GM23248 (cell line): ENCODE results near the gene CA5B. TPM values are rescaled to one million over a fixed set of nuclear protein-coding genes. Genes with fewer than 3 reads are reported as not detected.

Experiments
- DNase-seq: peaks from one replicate; pipeline ENCODE4 v3.0.0-alpha.2; 2015
- H2AFZ ChIP-seq: fragments of 200-600 bp; sonication (generic); 2 replicates; pipeline ENCODE4 v1.6.1; 2016; ENCODE audit warnings: antibody characterized with exemption
- H3F3A ChIP-seq: fragments of 200-600 bp; sonication (generic); 2 replicates; pipeline ENCODE4 v1.6.1; 2016; ENCODE audit warnings: mild to moderate bottlenecking, antibody characterized with exemption, mixed run types; ENCODE audit not compliant: insufficient read depth
- H3K27ac ChIP-seq: fragments of 200-600 bp; sonication (generic); 2 replicates; pipeline ENCODE4 v1.5.1; 2016; ENCODE audit warnings: mild to moderate bottlenecking
- H3K27me3 ChIP-seq: fragments of 200-600 bp; sonication (generic); replicated peaks from 2 replicates; pipeline ENCODE4 v1.6.1; 2016; ENCODE audit warnings: mild to moderate bottlenecking; ENCODE audit not compliant: insufficient read depth
- H3K36me3 ChIP-seq: fragments of 200-600 bp; sonication (generic); 2 replicates; pipeline ENCODE4 v1.6.1; 2016; ENCODE audit warnings: low read depth, mild to moderate bottlenecking
- H3K4me1 ChIP-seq: fragments of 200-600 bp; sonication (generic); 2 replicates; pipeline ENCODE4 v1.6.1; 2016; ENCODE audit warnings: mild to moderate bottlenecking; ENCODE audit not compliant: insufficient read depth
- H3K4me2 ChIP-seq: fragments of 200-600 bp; sonication (generic); one replicate; pipeline ENCODE4 v1.6.1; 2016; ENCODE audit warnings: mild to moderate bottlenecking; ENCODE audit not compliant: unreplicated experiment
- H3K4me3 ChIP-seq: fragments of 200-600 bp; sonication (generic); 2 replicates; pipeline ENCODE4 v1.5.1; 2016; ENCODE audit warnings: mild to moderate bottlenecking
- H3K79me2 ChIP-seq: fragments of 200-600 bp; sonication (generic); 2 replicates; pipeline ENCODE4 v1.6.1; 2016; ENCODE audit warnings: mild to moderate bottlenecking; ENCODE audit not compliant: insufficient read depth
- H3K9ac ChIP-seq: fragments of 200-600 bp; sonication (generic); 2 replicates; pipeline ENCODE4 v1.6.1; 2016; ENCODE audit warnings: mild to moderate bottlenecking
- H3K9me2 ChIP-seq: fragments of 200-600 bp; sonication (generic); 2 replicates; pipeline ENCODE4 v1.6.1; 2016; ENCODE audit warnings: mixed run types, mild to moderate bottlenecking, moderate library complexity; ENCODE audit not compliant: insufficient read depth
- H3K9me3 ChIP-seq: fragments of 200-600 bp; sonication (generic); one replicate; pipeline ENCODE4 v1.6.1; 2017; ENCODE audit warnings: low read depth
- H4K20me1 ChIP-seq: fragments of 200-600 bp; sonication (generic); 2 replicates; pipeline ENCODE4 v1.6.0; 2016; ENCODE audit not compliant: insufficient read depth
- EZH2 ChIP-seq: fragments of 200-600 bp; sonication (generic); IDR thresholded peaks from 2 replicates; pipeline ENCODE4 v1.6.1; 2018; ENCODE audit warnings: antibody characterized with exemption, mild to moderate bottlenecking; ENCODE audit not compliant: insufficient read depth, poor library complexity, severe bottlenecking
- EZH2phosphoT487 ChIP-seq: fragments of 200-600 bp; sonication (generic); IDR thresholded peaks from 2 replicates; pipeline ENCODE4 v1.6.1; 2018; ENCODE audit warnings: antibody characterized with exemption, moderate library complexity, mild to moderate bottlenecking, low read depth; ENCODE audit not compliant: insufficient read depth
- WGBS, 2 experiments: methylation state at CpG; one replicate each; pipeline ENCODE4 v1.1.6; 2015 to 2017; ENCODE audit warnings: low lambda C conversion rate in 2 of 2, low coverage in 1 of 2; ENCODE audit errors: missing lambda C conversion rate in 2 of 2; 5-methylcytosine and 5-hydroxymethylcytosine counted together
- in situ Hi-C: fragments of 300-500 bp; cut with MboI; formaldehyde crosslinking; loops from 2 replicates; pipeline ENCODE4 v1.15.0; 2020
- polyA plus RNA-seq: library from polyadenylated mRNA; unstranded; fragments of >200 nt; fragmentation: Nextera tagmentation; extraction: Ambion mirVana; gene quantifications from 2 replicates; pipeline ENCODE4 v1.2.1, GENCODE V29; 2016
- total RNA-seq: library from RNA; depleted of rRNA; stranded (reverse); fragments of >200 nt; shearing (Covaris generic); gene quantifications from 2 replicates; pipeline ENCODE4 v1.2.3, GENCODE V29; 2014

Gene CA5B
- total and polyA plus RNA-seq, 2 experiments from 2014 or later, result 6.4 to 8.2 TPM

GRCh38 chrX:15815779-15816437, 77.8 kb downstream of the CA5B start:
- H3K27me3 ChIP-seq, result no peaks in the 10 kb centered on the region
- H3K9ac ChIP-seq, result no peak overlapping the region
- H3K4me3 ChIP-seq, result no peak overlapping the region
- no peaks in the 10 kb centered on the region for H3K9me2 ChIP-seq
- peaks cover 3% of the 10 kb centered on the region; the same call in 1 of the 2 replicates for H3K36me3 ChIP-seq
- TF ChIP-seq EZH2, result no peak
- H3K79me2 ChIP-seq, result no peaks in the 10 kb centered on the region
- peak; percentile 31 for DNase-seq
- no peaks in the 10 kb centered on the region for H3K4me1 ChIP-seq
- no peaks in the 10 kb centered on the region for H3K9me3 ChIP-seq
- H3F3A ChIP-seq, result no peaks in the 10 kb centered on the region
- in situ Hi-C loops, result no loop called here
- H3K27ac ChIP-seq, result no peak overlapping the region
- WGBS, 2 experiments, result 73 to 74% methylated on average over 8 to 10 of the region's 10 CpGs
- H3K4me2 ChIP-seq, result no peak overlapping the region
- H2AFZ ChIP-seq, result no peak overlapping the region
- H4K20me1 ChIP-seq, result no peaks in the 10 kb centered on the region

GRCh38 chrX:15816438-15816809, 78.4 kb downstream of the CA5B start:
- Histone ChIP-seq H3K79me2 (no peaks in the 10 kb centered on the region), H3K4me3 (no peak overlapping the region), H3K27ac (no peak overlapping the region), H3K9me3 (no peaks in the 10 kb centered on the region), H3K27me3 (no peaks in the 10 kb centered on the region), H3K9me2 (no peaks in the 10 kb centered on the region), H3K36me3 (peaks cover 3% of the 10 kb centered on the region; the same call in 1 of the 2 replicates), H3K4me2 (no peak overlapping the region), H3F3A (no peaks in the 10 kb centered on the region), H3K9ac (no peak overlapping the region), H4K20me1 (no peaks in the 10 kb centered on the region), H3K4me1 (no peaks in the 10 kb centered on the region), H2AFZ (no peak overlapping the region)
- no peak for TF ChIP-seq EZH2phosphoT487
- TF ChIP-seq EZH2, result no peak
- in situ Hi-C loops, result no loop called here
- 0 to 22% methylated on average over 1 of the region's 1 CpG for WGBS, 2 experiments
- DNase-seq, result peak; percentile 5

- in situ Hi-C loops, result no loop called here
- DNase-seq, result no peak
Measured at GRCh38 chrX:15816886-15817285, 78.8 kb downstream of the CA5B start.

DNA sequence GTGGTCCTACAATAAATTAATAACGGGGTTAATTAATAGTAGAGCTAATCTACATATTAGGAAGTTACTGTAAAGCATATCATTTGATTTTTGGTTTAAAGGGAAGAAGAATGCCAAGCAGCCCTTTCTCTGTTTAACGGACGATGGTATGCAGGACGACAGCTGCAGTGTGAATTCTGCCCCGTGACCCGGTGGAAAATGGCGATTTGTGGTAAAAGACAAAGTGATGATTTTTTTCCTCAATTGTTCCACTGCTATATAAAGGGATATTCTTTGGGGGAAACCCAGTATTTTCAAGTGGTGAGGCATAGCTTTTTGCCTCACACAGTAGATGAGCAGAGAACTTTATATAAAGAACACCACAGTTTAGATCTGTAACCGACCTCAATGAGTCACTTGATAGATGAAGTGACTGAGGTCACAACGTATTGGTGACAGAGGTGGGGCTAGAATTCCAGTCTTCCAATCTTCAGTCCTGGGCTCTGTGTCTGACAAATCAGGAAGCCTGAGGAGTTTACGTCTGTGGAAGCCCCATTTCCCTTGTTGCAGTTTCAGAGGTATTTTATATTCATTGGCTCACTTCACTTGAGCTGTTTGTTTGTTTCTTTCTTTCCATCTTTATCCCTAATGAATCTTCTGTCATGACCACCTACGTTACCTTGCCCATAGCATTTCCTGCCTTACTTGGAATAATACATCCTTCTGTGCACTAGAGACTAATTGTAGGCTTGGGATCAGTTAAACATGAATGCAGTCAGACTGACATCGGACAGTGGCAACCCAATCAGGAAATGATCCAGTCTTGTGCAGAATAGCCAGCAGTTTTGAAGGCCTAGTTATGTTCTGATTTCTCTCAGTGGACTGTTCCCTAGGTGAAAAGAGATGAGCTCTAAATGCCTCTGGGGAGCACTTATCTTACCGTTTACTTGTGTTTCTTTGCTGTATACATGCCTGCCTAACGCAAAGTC, 82.3 kb downstream of the CA5B start:
- Histone ChIP-seq H3K4me1 (no peaks in the 10 kb centered on the region), H3F3A (no peaks in the 10 kb centered on the region), H3K27ac (no peak overlapping the region), H2AFZ (no peak overlapping the region), H3K9me3 (no peaks in the 10 kb centered on the region), H3K36me3 (no peaks in the 10 kb centered on the region), H3K4me3 (no peak overlapping the region), H4K20me1 (no peaks in the 10 kb centered on the region), H3K79me2 (no peaks in the 10 kb centered on the region), H3K4me2 (no peak overlapping the region), H3K27me3 (no peaks in the 10 kb centered on the region), H3K9me2 (no peaks in the 10 kb centered on the region), H3K9ac (no peak overlapping the region)
- in situ Hi-C loops, result no loop called here
- no peak for DNase-seq
- 88 to 90% methylated on average over 12 to 14 of the region's 14 CpGs for WGBS, 2 experiments
- TF ChIP-seq EZH2 (no peak), EZH2phosphoT487 (no peak)

More at GRCh38 chrX:15816886-15817285, 78.8 kb downstream of the CA5B start:
- no peaks in the 10 kb centered on the region for H3F3A ChIP-seq
- H3K9me3 ChIP-seq, result no peaks in the 10 kb centered on the region
- TF ChIP-seq EZH2 (no peak), EZH2phosphoT487 (no peak)
- no peaks in the 10 kb centered on the region for H4K20me1 ChIP-seq
- H3K27ac ChIP-seq, result no peak overlapping the region
- H3K9me2 ChIP-seq, result no peaks in the 10 kb centered on the region
- WGBS, 2 experiments, result 66 to 81% methylated on average over 3 to 4 of the region's 4 CpGs
- no peak overlapping the region for H3K4me3 ChIP-seq
- no peaks in the 10 kb centered on the region for H3K4me1 ChIP-seq
- H3K27me3 ChIP-seq, result no peaks in the 10 kb centered on the region
- H3K36me3 ChIP-seq, result peaks cover 3% of the 10 kb centered on the region; the same call in 1 of the 2 replicates
- no peaks in the 10 kb centered on the region for H3K79me2 ChIP-seq
- no peak overlapping the region for H3K4me2 ChIP-seq
- no peak overlapping the region for H3K9ac ChIP-seq
- no peak overlapping the region for H2AFZ ChIP-seq
